HepG2 (cell line): Measurements from ENCODE around the gene ACAA2. TPM values are rescaled to one million over a fixed set of nuclear protein-coding genes. Genes with fewer than 3 reads are reported as not detected.

Source experiments
- DR1 ChIP-seq: sonication (generic); formaldehyde crosslinking; IDR thresholded peaks from 2 replicates; pipeline ENCODE4 v1.8.0; 2021; ENCODE audit warnings: mild to moderate bottlenecking, missing genetic modification reagents, inconsistent platforms
- ERF ChIP-seq: IDR thresholded peaks from 2 replicates; pipeline ENCODE4 v1.6.1; 2018; ENCODE audit warnings: missing biosample characterization, missing genetic modification reagents
- KAT7 ChIP-seq: IDR thresholded peaks from 2 replicates; pipeline ENCODE4 v1.6.1; 2018; ENCODE audit warnings: borderline replicate concordance, missing compliant biosample characterization
- MEIS1 ChIP-seq: sonication (generic); formaldehyde crosslinking; IDR thresholded peaks from 2 replicates; pipeline ENCODE4 v1.9.0; 2021; ENCODE audit warnings: mild to moderate bottlenecking, missing genetic modification reagents, moderate library complexity, borderline replicate concordance
- NR1H2 ChIP-seq: sonication (generic); formaldehyde crosslinking; IDR thresholded peaks from 2 replicates; pipeline ENCODE4 v1.8.1; 2022; ENCODE audit warnings: low read depth, missing genetic modification reagents, borderline replicate concordance
- NR2F1 ChIP-seq, 2 experiments: fragments of 450-650 bp in 1 of 2; formaldehyde crosslinking in 1 of 2; IDR thresholded peaks; 2 replicates each; pipeline versions ENCODE4 v1.5.0 to v1.6.1; 2016 to 2020; ENCODE audit warnings: mild to moderate bottlenecking in 1 of 2, missing compliant biosample characterization in 1 of 2, missing genetic modification reagents in 1 of 2, moderate library complexity in 1 of 2
- NR2F2 ChIP-seq: IDR thresholded peaks from 2 replicates; pipeline ENCODE4 v1.6.1; 2012; ENCODE audit warnings: low read depth, inconsistent platforms, borderline replicate concordance
- POLR2A ChIP-seq, 2 experiments: IDR thresholded peaks; 2 replicates each; pipeline ENCODE4 v1.6.1; 2011; ENCODE audit warnings: low read depth in 2 of 2, low read length in 2 of 2, mild to moderate bottlenecking in 1 of 2, moderate library complexity in 1 of 2; ENCODE audit not compliant: insufficient read depth in 1 of 2
- RNF2 ChIP-seq: fragments of 450-650 bp; conservative IDR thresholded peaks from 2 replicates; pipeline ENCODE4 v1.6.1; 2016; ENCODE audit warnings: low read depth
- SMAD9 ChIP-seq: sonication (generic); formaldehyde crosslinking; IDR thresholded peaks from 2 replicates; pipeline ENCODE4 v1.5.1; 2020; ENCODE audit warnings: mild to moderate bottlenecking, missing genetic modification reagents
- SSRP1 ChIP-seq: IDR thresholded peaks from 2 replicates; pipeline ENCODE4 v1.6.1; 2016; ENCODE audit warnings: control low read depth
- YEATS4 ChIP-seq: sonication (generic); formaldehyde crosslinking; IDR thresholded peaks from 2 replicates; pipeline ENCODE4 v1.4.0; 2020; ENCODE audit warnings: missing genetic modification reagents, borderline replicate concordance
- ZFP1 ChIP-seq: IDR thresholded peaks from 2 replicates; pipeline ENCODE4 v1.6.1; 2016
- ZFP37 ChIP-seq: sonication (generic); formaldehyde crosslinking; IDR thresholded peaks from 2 replicates; pipeline ENCODE4 v1.4.0; 2020; ENCODE audit warnings: missing genetic modification reagents, borderline replicate concordance
- ZFP90 ChIP-seq: sonication (generic); formaldehyde crosslinking; IDR thresholded peaks from 2 replicates; pipeline ENCODE4 v1.8.0; 2022; ENCODE audit warnings: missing genetic modification reagents, mild to moderate bottlenecking, inconsistent platforms, borderline replicate concordance
- ZNF569 ChIP-seq: sonication (generic); formaldehyde crosslinking; IDR thresholded peaks from 2 replicates; pipeline ENCODE4 v1.5.0; 2020; ENCODE audit warnings: mild to moderate bottlenecking, missing genetic modification reagents, moderate library complexity, borderline replicate concordance
- ZSCAN21 ChIP-seq: sonication (generic); formaldehyde crosslinking; IDR thresholded peaks from 2 replicates; pipeline ENCODE4 v1.8.0; 2022; ENCODE audit warnings: mild to moderate bottlenecking, missing genetic modification reagents, moderate library complexity, borderline replicate concordance
- polyA plus RNA-seq, 8 experiments: library from polyadenylated mRNA; depleted of rRNA in 3 of 8; stranded (reverse) in 7 of 8; unstranded in 1 of 8; fragments of >200 nt; fragmentation: Illumina TruSeq in 4 of 8; extraction: Trizol in 4 of 8; gene quantifications; 2 replicates each; pipeline versions ENCODE4 v1.2.1 to v1.2.3, GENCODE V29; 2011 to 2016; ENCODE audit warnings: low read depth in 4 of 8, missing spikeins in 1 of 8, mixed read lengths in 1 of 8; ENCODE audit not compliant: insufficient read depth in 1 of 8
- total RNA-seq, 5 experiments: library from RNA; depleted of rRNA; stranded (reverse); fragments of >200 nt; fragmentation: Illumina TruSeq; extraction: Trizol; gene quantifications; 2 replicates each; pipeline ENCODE4 v1.2.3, GENCODE V29; 2016; ENCODE audit warnings: low read depth in 1 of 5
- TF ChIP-seq, protein P1 (sequence below): sonication (generic); formaldehyde crosslinking; IDR thresholded peaks from 2 replicates; pipeline ENCODE4 v1.8.1; 2023; ENCODE audit warnings: mild to moderate bottlenecking, missing genetic modification reagents
- TF ChIP-seq, protein P2 (sequence below): sonication (generic); formaldehyde crosslinking; IDR thresholded peaks from 2 replicates; pipeline ENCODE4 v1.9.0; 2022; ENCODE audit warnings: low read depth, missing genetic modification reagents
- TF ChIP-seq, protein P3 (sequence below): IDR thresholded peaks from 2 replicates; pipeline ENCODE4 v1.6.1; 2016; ENCODE audit warnings: low read depth, missing genetic modification reagents, missing compliant biosample characterization
- TF ChIP-seq, protein P4 (sequence below): sonication (generic); formaldehyde crosslinking; IDR thresholded peaks from 2 replicates; pipeline ENCODE4 v1.5.0; 2020; ENCODE audit warnings: missing genetic modification reagents

Gene ACAA2
- total and polyA plus RNA-seq, 2 of the 13 experiments (the other 11 are each of a cell fraction or from before 2014, with no cell fraction given): 51.6 to 182 TPM

DNA sequence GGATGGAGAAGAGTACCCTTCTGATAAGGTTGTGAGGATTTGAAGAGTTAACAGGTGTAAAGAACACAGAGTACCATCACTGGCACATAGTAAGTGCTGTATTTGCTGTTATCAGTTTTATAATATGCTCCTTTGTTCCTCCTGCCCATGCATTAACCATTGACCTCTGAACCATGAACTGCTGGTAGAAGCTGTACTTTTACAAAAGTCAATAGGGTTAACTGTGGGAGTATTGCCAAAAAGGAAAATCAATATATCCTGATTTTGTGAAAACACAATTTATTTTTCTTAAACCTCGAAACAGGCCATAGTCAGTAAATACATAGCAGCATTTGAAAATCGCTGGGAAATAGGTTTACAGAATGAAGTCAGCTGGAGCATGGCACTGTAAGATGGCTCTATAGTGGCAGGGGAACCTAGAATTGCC lies 18.9 kb upstream of the ACAA2 start (continued):
- peak; percentile 42; the same call in 1 of the 2 replicates for TF ChIP-seq ZSCAN21 (CRISPR knock-in tag)
- TF ChIP-seq RNF2: no peak
- no peak for TF ChIP-seq NR1H2 (CRISPR knock-in tag)
- no peak for TF ChIP-seq SSRP1 (CRISPR knock-in tag)
- TF ChIP-seq, protein P1, sequence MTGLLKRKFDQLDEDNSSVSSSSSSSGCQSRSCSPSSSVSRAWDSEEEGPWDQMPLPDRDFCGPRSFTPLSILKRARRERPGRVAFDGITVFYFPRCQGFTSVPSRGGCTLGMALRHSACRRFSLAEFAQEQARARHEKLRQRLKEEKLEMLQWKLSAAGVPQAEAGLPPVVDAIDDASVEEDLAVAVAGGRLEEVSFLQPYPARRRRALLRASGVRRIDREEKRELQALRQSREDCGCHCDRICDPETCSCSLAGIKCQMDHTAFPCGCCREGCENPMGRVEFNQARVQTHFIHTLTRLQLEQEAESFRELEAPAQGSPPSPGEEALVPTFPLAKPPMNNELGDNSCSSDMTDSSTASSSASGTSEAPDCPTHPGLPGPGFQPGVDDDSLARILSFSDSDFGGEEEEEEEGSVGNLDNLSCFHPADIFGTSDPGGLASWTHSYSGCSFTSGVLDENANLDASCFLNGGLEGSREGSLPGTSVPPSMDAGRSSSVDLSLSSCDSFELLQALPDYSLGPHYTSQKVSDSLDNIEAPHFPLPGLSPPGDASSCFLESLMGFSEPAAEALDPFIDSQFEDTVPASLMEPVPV (CRISPR knock-in tag): no peak
- peak; percentile 69 to 80; a peak in 3 of 4 replicates for TF ChIP-seq NR2F1 (CRISPR knock-in tag; IDR thresholded peaks at IDR 0.05)
- TF ChIP-seq, protein P2, sequence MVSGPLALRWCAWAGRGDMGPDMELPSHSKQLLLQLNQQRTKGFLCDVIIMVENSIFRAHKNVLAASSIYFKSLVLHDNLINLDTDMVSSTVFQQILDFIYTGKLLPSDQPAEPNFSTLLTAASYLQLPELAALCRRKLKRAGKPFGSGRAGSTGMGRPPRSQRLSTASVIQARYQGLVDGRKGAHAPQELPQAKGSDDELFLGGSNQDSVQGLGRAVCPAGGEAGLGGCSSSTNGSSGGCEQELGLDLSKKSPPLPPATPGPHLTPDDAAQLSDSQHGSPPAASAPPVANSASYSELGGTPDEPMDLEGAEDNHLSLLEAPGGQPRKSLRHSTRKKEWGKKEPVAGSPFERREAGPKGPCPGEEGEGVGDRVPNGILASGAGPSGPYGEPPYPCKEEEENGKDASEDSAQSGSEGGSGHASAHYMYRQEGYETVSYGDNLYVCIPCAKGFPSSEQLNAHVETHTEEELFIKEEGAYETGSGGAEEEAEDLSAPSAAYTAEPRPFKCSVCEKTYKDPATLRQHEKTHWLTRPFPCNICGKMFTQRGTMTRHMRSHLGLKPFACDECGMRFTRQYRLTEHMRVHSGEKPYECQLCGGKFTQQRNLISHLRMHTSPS (CRISPR knock-in tag): peak; percentile 40; the same call in 1 of the 2 replicates
- TF ChIP-seq, protein P3, sequence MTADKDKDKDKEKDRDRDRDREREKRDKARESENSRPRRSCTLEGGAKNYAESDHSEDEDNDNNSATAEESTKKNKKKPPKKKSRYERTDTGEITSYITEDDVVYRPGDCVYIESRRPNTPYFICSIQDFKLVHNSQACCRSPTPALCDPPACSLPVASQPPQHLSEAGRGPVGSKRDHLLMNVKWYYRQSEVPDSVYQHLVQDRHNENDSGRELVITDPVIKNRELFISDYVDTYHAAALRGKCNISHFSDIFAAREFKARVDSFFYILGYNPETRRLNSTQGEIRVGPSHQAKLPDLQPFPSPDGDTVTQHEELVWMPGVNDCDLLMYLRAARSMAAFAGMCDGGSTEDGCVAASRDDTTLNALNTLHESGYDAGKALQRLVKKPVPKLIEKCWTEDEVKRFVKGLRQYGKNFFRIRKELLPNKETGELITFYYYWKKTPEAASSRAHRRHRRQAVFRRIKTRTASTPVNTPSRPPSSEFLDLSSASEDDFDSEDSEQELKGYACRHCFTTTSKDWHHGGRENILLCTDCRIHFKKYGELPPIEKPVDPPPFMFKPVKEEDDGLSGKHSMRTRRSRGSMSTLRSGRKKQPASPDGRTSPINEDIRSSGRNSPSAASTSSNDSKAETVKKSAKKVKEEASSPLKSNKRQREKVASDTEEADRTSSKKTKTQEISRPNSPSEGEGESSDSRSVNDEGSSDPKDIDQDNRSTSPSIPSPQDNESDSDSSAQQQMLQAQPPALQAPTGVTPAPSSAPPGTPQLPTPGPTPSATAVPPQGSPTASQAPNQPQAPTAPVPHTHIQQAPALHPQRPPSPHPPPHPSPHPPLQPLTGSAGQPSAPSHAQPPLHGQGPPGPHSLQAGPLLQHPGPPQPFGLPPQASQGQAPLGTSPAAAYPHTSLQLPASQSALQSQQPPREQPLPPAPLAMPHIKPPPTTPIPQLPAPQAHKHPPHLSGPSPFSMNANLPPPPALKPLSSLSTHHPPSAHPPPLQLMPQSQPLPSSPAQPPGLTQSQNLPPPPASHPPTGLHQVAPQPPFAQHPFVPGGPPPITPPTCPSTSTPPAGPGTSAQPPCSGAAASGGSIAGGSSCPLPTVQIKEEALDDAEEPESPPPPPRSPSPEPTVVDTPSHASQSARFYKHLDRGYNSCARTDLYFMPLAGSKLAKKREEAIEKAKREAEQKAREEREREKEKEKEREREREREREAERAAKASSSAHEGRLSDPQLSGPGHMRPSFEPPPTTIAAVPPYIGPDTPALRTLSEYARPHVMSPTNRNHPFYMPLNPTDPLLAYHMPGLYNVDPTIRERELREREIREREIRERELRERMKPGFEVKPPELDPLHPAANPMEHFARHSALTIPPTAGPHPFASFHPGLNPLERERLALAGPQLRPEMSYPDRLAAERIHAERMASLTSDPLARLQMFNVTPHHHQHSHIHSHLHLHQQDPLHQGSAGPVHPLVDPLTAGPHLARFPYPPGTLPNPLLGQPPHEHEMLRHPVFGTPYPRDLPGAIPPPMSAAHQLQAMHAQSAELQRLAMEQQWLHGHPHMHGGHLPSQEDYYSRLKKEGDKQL (CRISPR knock-in tag): 0 out of 2 replicates have a peak, but pooled peaks have one; percentile 23
- TF ChIP-seq KAT7: no peak
- TF ChIP-seq ZNF569 (CRISPR knock-in tag): no peak
- TF ChIP-seq YEATS4 (CRISPR knock-in tag): no peak
- TF ChIP-seq, protein P4, sequence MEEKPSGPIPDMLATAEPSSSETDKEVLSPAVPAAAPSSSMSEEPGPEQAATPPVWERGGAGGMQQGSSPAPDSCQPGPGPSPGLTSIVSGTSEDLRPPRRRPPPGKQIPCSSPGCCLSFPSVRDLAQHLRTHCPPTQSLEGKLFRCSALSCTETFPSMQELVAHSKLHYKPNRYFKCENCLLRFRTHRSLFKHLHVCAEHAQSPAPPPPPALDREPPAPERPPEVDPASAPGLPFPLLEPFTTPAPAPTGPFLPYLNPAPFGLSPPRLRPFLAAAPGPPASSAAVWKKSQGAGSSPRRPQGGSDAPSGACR (CRISPR knock-in tag): peak; percentile 44; the same call in 1 of the 2 replicates
- no peak for TF ChIP-seq SMAD9 (CRISPR knock-in tag)
- TF ChIP-seq POLR2A (IDR thresholded peaks at IDR 0.05; ENCODE audit: insufficient read depth in 1 of 2, low read depth in 2 of 2, low read length in 2 of 2): no peak
- TF ChIP-seq ZFP90 (CRISPR knock-in tag): no peak
- TF ChIP-seq MEIS1 (CRISPR knock-in tag): no peak
- 0 out of 2 replicates have a peak, but pooled peaks have one; percentile 31 for TF ChIP-seq ZFP1 (CRISPR knock-in tag)
- no peak for TF ChIP-seq ZFP37 (CRISPR knock-in tag)
- peak; percentile 35; the same call in 1 of the 2 replicates for TF ChIP-seq ERF (CRISPR knock-in tag)
- TF ChIP-seq DR1 (CRISPR knock-in tag): no peak
- TF ChIP-seq NR2F2: peak; percentile 92
